H1 (cell line): ENCODE measurements around the gene S1PR1. TPM values are rescaled to one million over a fixed set of nuclear protein-coding genes. Genes with fewer than 3 reads are reported as not detected.

Source experiments
- CTCF ChIA-PET: fragments of 300-600 bp; sonication (Branson Sonifier 250); formaldehyde crosslinking; loops from one replicate; lab custom pipeline; 2021; ENCODE audit not compliant: partially characterized antibody; lab: Charles Lee
- POLR2A ChIA-PET: fragments of 300-600 bp; sonication (Branson Sonifier 250); formaldehyde crosslinking; loops from one replicate; lab custom pipeline; 2021; ENCODE audit warnings: inconsistent platforms; ENCODE audit not compliant: partially characterized antibody; lab: Charles Lee
- DNase-seq, 2 experiments: peaks; one replicate each; pipeline versions ENCODE4 v3.0.0 to v3.0.0-alpha.2; 2010 to 2022; ENCODE audit warnings: low spot score in 2 of 2, low read depth in 1 of 2, mixed read lengths in 1 of 2
- FAIRE-seq: peaks from 2 replicates; lab custom pipeline; 2011; peaks lifted over from hg19 to GRCh38; lab: Jason Lieb, UNC
- H2AFZ ChIP-seq: 2 replicates; pipeline ENCODE4 v1.8.1; 2012; ENCODE audit warnings: low read length, inconsistent platforms
- H2AK5ac ChIP-seq: 2 replicates; pipeline ENCODE4 v1.6.1; 2013; ENCODE audit warnings: low read depth, low read length
- H2BK120ac ChIP-seq: replicated peaks from 2 replicates; pipeline ENCODE3; 2013; ENCODE audit warnings: low read depth, low read length, inconsistent platforms
- H2BK12ac ChIP-seq: 2 replicates; pipeline ENCODE4 v1.6.1; 2013; ENCODE audit warnings: low read depth, low read length
- H2BK15ac ChIP-seq: 2 replicates; pipeline ENCODE4 v1.6.1; 2013; ENCODE audit warnings: low read length
- H2BK20ac ChIP-seq: 2 replicates; pipeline ENCODE4 v1.6.1; 2013; ENCODE audit warnings: low read length
- H2BK5ac ChIP-seq: 2 replicates; pipeline ENCODE4 v1.6.1; 2013; ENCODE audit warnings: low read depth, low read length
- H3K14ac ChIP-seq: 2 replicates; pipeline ENCODE4 v1.6.1; 2013; ENCODE audit warnings: inconsistent platforms; ENCODE audit not compliant: insufficient read length
- H3K18ac ChIP-seq: 2 replicates; pipeline ENCODE4 v1.6.1; 2013; ENCODE audit warnings: low read length; ENCODE audit errors: extremely low read depth
- H3K23ac ChIP-seq: 2 replicates; pipeline ENCODE4 v1.6.1; 2013; ENCODE audit warnings: inconsistent platforms; ENCODE audit not compliant: insufficient read length
- H3K23me2 ChIP-seq: 2 replicates; pipeline ENCODE4 v1.6.1; 2013; ENCODE audit warnings: low read depth, low read length
- H3K27ac ChIP-seq: 2 replicates; pipeline ENCODE4 v1.6.1; 2011; ENCODE audit warnings: low read depth, low read length, inconsistent platforms
- H3K27me3 ChIP-seq, 4 experiments: replicated peaks in 1 of 4; 1 replicate in 1 of 4; 2 replicates in 3 of 4; pipeline versions ENCODE4 v1.6.1 to v1.8.1; 2011 to 2013; ENCODE audit warnings: low read length in 3 of 4, mild to moderate bottlenecking in 3 of 4, inconsistent platforms in 2 of 4, mixed read lengths in 2 of 4, moderate library complexity in 1 of 4; ENCODE audit not compliant: control insufficient read depth in 3 of 4, insufficient read depth in 3 of 4; ENCODE audit errors: extremely low read depth in 1 of 4
- H3K36me3 ChIP-seq, 4 experiments: 2 replicates each; pipeline versions ENCODE4 v1.6.1 to v1.8.1; 2011 to 2013; ENCODE audit warnings: mild to moderate bottlenecking in 4 of 4, low read length in 3 of 4, moderate library complexity in 2 of 4, control low read depth in 1 of 4, inconsistent platforms in 1 of 4; ENCODE audit not compliant: insufficient read depth in 4 of 4, control insufficient read depth in 2 of 4
- H3K4ac ChIP-seq: replicated peaks from 2 replicates; pipeline ENCODE3; 2013; ENCODE audit warnings: low read length, low read depth, mixed read lengths, inconsistent platforms; ENCODE audit not compliant: insufficient read length
- H3K4me1 ChIP-seq, 4 experiments: replicated peaks in 1 of 4; 1 replicate in 1 of 4; 2 replicates in 3 of 4; pipeline versions ENCODE4 v1.6.1 to v1.8.1; 2011 to 2013; ENCODE audit warnings: low read length in 3 of 4, inconsistent platforms in 2 of 4, mixed read lengths in 1 of 4; ENCODE audit not compliant: insufficient read depth in 4 of 4, control insufficient read depth in 3 of 4
- H3K4me2 ChIP-seq, 2 experiments: 2 replicates each; pipeline versions ENCODE4 v1.6.1 to v1.8.1; 2011 to 2013; ENCODE audit warnings: low read depth in 2 of 2, low read length in 2 of 2, control low read depth in 1 of 2, inconsistent platforms in 1 of 2, mild to moderate bottlenecking in 1 of 2; ENCODE audit not compliant: insufficient read depth in 1 of 2
- H3K4me3 ChIP-seq, 4 experiments: fragments of 200-600, 300-600 bp in 1 of 4; sonication (generic), shearing (Covaris generic), sonication (Bioruptor Twin) in 1 of 4; 2 replicates each; pipeline versions ENCODE4 v1.5.1 to v1.8.1; 2011 to 2016; ENCODE audit warnings: low read length in 4 of 4, low read depth in 3 of 4, control low read depth in 2 of 4, inconsistent platforms in 2 of 4, mild to moderate bottlenecking in 2 of 4, mixed read lengths in 1 of 4, moderate library complexity in 1 of 4; ENCODE audit not compliant: insufficient read depth in 2 of 4; ENCODE audit errors: extremely low read depth in 1 of 4
- H3K56ac ChIP-seq: replicated peaks from 2 replicates; pipeline ENCODE3; 2013; ENCODE audit warnings: low read depth, mild to moderate bottlenecking, mixed read lengths, low read length, inconsistent platforms; ENCODE audit not compliant: insufficient read length
- H3K79me1 ChIP-seq: 2 replicates; pipeline ENCODE4 v1.6.1; 2013; ENCODE audit warnings: low read depth, low read length, control low read depth
- H3K79me2 ChIP-seq, 2 experiments: 2 replicates each; pipeline versions ENCODE4 v1.6.1 to v1.8.1; 2012 to 2013; ENCODE audit warnings: low read length in 2 of 2, mild to moderate bottlenecking in 2 of 2, inconsistent platforms in 1 of 2; ENCODE audit not compliant: insufficient read depth in 2 of 2, control insufficient read depth in 1 of 2
- H3K9ac ChIP-seq, 4 experiments: replicated peaks in 1 of 4; 1 replicate in 1 of 4; 2 replicates in 3 of 4; pipeline versions ENCODE4 v1.6.1 to v1.8.1; 2011 to 2013; ENCODE audit warnings: low read depth in 3 of 4, low read length in 3 of 4, control low read depth in 2 of 4, mild to moderate bottlenecking in 2 of 4, moderate library complexity in 2 of 4, inconsistent platforms in 1 of 4; ENCODE audit errors: extremely low read depth in 1 of 4
- H3K9me3 ChIP-seq, 2 experiments: 2 replicates each; pipeline versions ENCODE4 v1.6.1 to v1.8.1; 2012 to 2013; ENCODE audit warnings: mild to moderate bottlenecking in 2 of 2, moderate library complexity in 2 of 2, control low read depth in 1 of 2, inconsistent platforms in 1 of 2, low read depth in 1 of 2, low read length in 1 of 2, mixed read lengths in 1 of 2; ENCODE audit not compliant: insufficient read depth in 2 of 2
- H4K20me1 ChIP-seq, 2 experiments: replicated peaks in 1 of 2; 2 replicates each; pipeline versions ENCODE3 to v1.8.1; 2011 to 2013; ENCODE audit warnings: inconsistent platforms in 2 of 2, low read length in 2 of 2, mild to moderate bottlenecking in 1 of 2; ENCODE audit not compliant: insufficient read depth in 2 of 2, control insufficient read depth in 1 of 2
- H4K5ac ChIP-seq: 2 replicates; pipeline ENCODE4 v1.6.1; 2013; ENCODE audit warnings: low read length, low read depth, mixed read lengths, inconsistent platforms; ENCODE audit not compliant: insufficient read length
- H4K8ac ChIP-seq: 2 replicates; pipeline ENCODE4 v1.8.0; 2013; ENCODE audit warnings: mild to moderate bottlenecking, moderate library complexity, low read length, inconsistent platforms; ENCODE audit not compliant: insufficient read depth; ENCODE audit errors: extremely low read depth
- H4K91ac ChIP-seq: replicated peaks from 2 replicates; pipeline ENCODE3; 2013; ENCODE audit warnings: low read length, mixed read lengths, inconsistent platforms; ENCODE audit not compliant: insufficient read length
- BCL11A ChIP-seq, 2 experiments: IDR thresholded peaks; one replicate each; pipeline ENCODE4 v1.6.1; 2011; ENCODE audit warnings: low read depth in 2 of 2, low read length in 2 of 2, mild to moderate bottlenecking in 2 of 2
- EGR1 ChIP-seq: IDR thresholded peaks from 2 replicates; pipeline ENCODE4 v1.6.1; 2011; ENCODE audit warnings: low read depth, low read length, borderline replicate concordance
- EZH2 ChIP-seq: fragments of 200-600 bp; sonication (generic); IDR thresholded peaks from 2 replicates; pipeline ENCODE4 v1.7.1; 2012; ENCODE audit warnings: low read depth, mild to moderate bottlenecking, moderate library complexity, low read length, inconsistent platforms; ENCODE audit not compliant: severe bottlenecking
- FOSL1 ChIP-seq: IDR thresholded peaks from 2 replicates; pipeline ENCODE4 v1.6.1; 2011; ENCODE audit warnings: mild to moderate bottlenecking, low read depth, low read length, moderate library complexity; ENCODE audit not compliant: insufficient read depth
- KDM5A ChIP-seq: fragments of 200-600 bp; IDR thresholded peaks from 2 replicates; pipeline ENCODE4 v1.7.1; 2012; ENCODE audit warnings: mild to moderate bottlenecking, low read length, inconsistent platforms, mixed read lengths
- MAFK ChIP-seq: IDR thresholded peaks from 2 replicates; pipeline ENCODE4 v1.6.1; 2012; ENCODE audit warnings: low read depth, mild to moderate bottlenecking, improper control_type of control experiment, low read length
- NRF1 ChIP-seq: IDR thresholded peaks from 2 replicates; pipeline ENCODE4 v1.6.1; 2011; ENCODE audit warnings: mild to moderate bottlenecking, low read depth, low read length, improper control_type of control experiment
- POLR2A ChIP-seq, 2 experiments: IDR thresholded peaks; 1 replicate in 1 of 2; 2 replicates in 1 of 2; pipeline ENCODE4 v1.6.1; 2011; ENCODE audit warnings: low read depth in 2 of 2, low read length in 2 of 2, mild to moderate bottlenecking in 2 of 2; ENCODE audit errors: control extremely low read depth in 1 of 2
- RFX5 ChIP-seq: IDR thresholded peaks from 2 replicates; pipeline ENCODE4 v1.6.1; 2011; ENCODE audit warnings: low read depth, low read length, improper control_type of control experiment, borderline replicate concordance
- RNF2 ChIP-seq: fragments of 200-900, 300-1000 bp; sonication (generic); IDR thresholded peaks from 2 replicates; pipeline ENCODE4 v1.7.1; 2016; ENCODE audit warnings: borderline replicate concordance, low read depth, mild to moderate bottlenecking, antibody characterized with exemption, low read length; ENCODE audit not compliant: poor library complexity, severe bottlenecking; ENCODE audit errors: missing control alignments
- TAF1 ChIP-seq: IDR thresholded peaks from 2 replicates; pipeline ENCODE4 v1.6.1; 2011; ENCODE audit warnings: mild to moderate bottlenecking, low read depth, low read length
- TCF12 ChIP-seq: IDR thresholded peaks from 2 replicates; pipeline ENCODE4 v1.6.1; 2011; ENCODE audit warnings: low read depth, mild to moderate bottlenecking, low read length
- YY1 ChIP-seq: IDR thresholded peaks from 2 replicates; pipeline ENCODE4 v1.6.1; 2011; ENCODE audit warnings: low read depth, mild to moderate bottlenecking, low read length
- WGBS, 2 experiments: shearing (Covaris generic) in 1 of 2; methylation state at CpG; one replicate each; pipeline versions ENCODE4 v1.1.6 to v1.1.7; 2013 to 2015; ENCODE audit warnings: low lambda C conversion rate in 2 of 2, mixed read lengths in 2 of 2, inconsistent platforms in 1 of 2, low coverage in 1 of 2, missing lambda C conversion rate in 1 of 2; ENCODE audit not compliant: insufficient replicate concordance in 2 of 2, insufficient coverage in 1 of 2, insufficient read length in 1 of 2; ENCODE audit errors: extremely low coverage in 1 of 2, missing lambda C conversion rate in 1 of 2; 5-methylcytosine and 5-hydroxymethylcytosine counted together
- polyA plus RNA-seq, 7 experiments: library from polyadenylated mRNA; depleted of rRNA in 3 of 7; stranded (reverse) in 5 of 7; unstranded in 2 of 7; fragments of >200 nt in 5 of 7; fragments of 200-250 nt in 2 of 7; gene quantifications; 1 replicate in 5 of 7; 2 replicates in 1 of 7; 4 replicates in 1 of 7; pipeline versions ENCODE4 v1.2.1 to v1.2.3, GENCODE V29; 2011 to 2013; ENCODE audit warnings: missing spikeins in 2 of 7, mixed read lengths in 2 of 7
- total RNA-seq: library from RNA; stranded (reverse); fragmentation: NEBNext Ultra II Directional; extraction: Animal tissue kit (Norgen Biotek cat#: 25700); gene quantifications from 2 replicates; pipeline ENCODE4 v1.2.1, GENCODE V29; 2021

Gene S1PR1
- total and polyA plus RNA-seq, 2 of the 8 experiments (the other 6 are each of a cell fraction or from before 2014, with no cell fraction given) = 3.5 to 5.5 TPM

DNA sequence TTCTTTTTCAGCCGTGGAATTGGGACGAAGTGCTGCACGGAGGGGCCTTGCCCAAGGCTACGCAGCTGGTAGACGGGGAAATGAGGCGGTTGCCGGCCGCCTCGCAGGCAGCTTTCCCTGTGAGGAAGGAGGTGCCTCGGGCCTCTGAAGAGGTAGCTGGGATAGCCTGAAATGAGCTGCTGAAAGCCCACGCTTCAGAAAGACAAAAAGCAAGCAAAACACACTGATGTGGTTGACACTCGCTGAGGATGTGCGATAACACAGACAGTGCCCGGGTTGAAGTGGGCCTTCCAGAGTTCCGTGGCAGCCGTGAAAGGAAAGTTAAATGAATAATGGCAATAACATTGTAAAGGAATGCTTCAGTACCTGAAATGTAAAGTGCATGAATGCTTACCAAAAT lies 47.2 kb downstream of the S1PR1 start:
- H3K18ac ChIP-seq = no peak overlapping the region
- no peak overlapping the region for H3K23ac ChIP-seq
- no peak overlapping the region for H3K56ac ChIP-seq
- no peak overlapping the region for H3K4me2 ChIP-seq
- H2BK20ac ChIP-seq = no peak overlapping the region
- no peak overlapping the region for H3K27ac ChIP-seq
- H3K79me2 ChIP-seq = no peaks in the 10 kb centered on the region
- CTCF ChIA-PET = interaction anchor here (1.0 to 2.2 kb wide), 3 partner anchors 23 to 71 kb away, joined by 3 to 5 read pairs (median 3); no protein-coding TSS in a partner anchor
- no peaks in the 10 kb centered on the region for H3K79me1 ChIP-seq
- DNase-seq = no peak
- no peak overlapping the region for H3K9ac ChIP-seq
- H3K27me3 ChIP-seq = no peaks in the 10 kb centered on the region
- H3K36me3 ChIP-seq = no peaks in the 10 kb centered on the region
- no peaks in the 10 kb centered on the region for H4K20me1 ChIP-seq
- no peak overlapping the region for H2BK5ac ChIP-seq
- H2AFZ ChIP-seq = peak overlapping the region; percentile 50; the same call in 1 of the 2 replicates
- H2BK120ac ChIP-seq = no peak overlapping the region
- H3K14ac ChIP-seq = no peak overlapping the region
- no peak overlapping the region for H2BK12ac ChIP-seq
- FAIRE-seq = no peak
- no peak overlapping the region for H2AK5ac ChIP-seq
- H4K8ac ChIP-seq = no peak overlapping the region; the same call in 1 of the 2 replicates
- peaks cover 0 to 3% (median 0%) of the 10 kb centered on the region in 4 experiments; a peak in 1 of 7 replicates for H3K4me1 ChIP-seq
- H3K4me3 ChIP-seq = no peak overlapping the region
- POLR2A ChIA-PET = no interaction called here
- no peaks in the 10 kb centered on the region for H3K23me2 ChIP-seq
- H2BK15ac ChIP-seq = no peak overlapping the region
- no peak overlapping the region for H4K5ac ChIP-seq
- TF ChIP-seq POLR2A (IDR thresholded peaks at IDR 0.05; ENCODE audit: control extremely low read depth in 1 of 2, low read depth in 2 of 2, low read length in 2 of 2) = no peak
- TF ChIP-seq MAFK = no peak
- no peak for TF ChIP-seq TAF1
- TF ChIP-seq RNF2 = no peak
- TF ChIP-seq RFX5 = no peak
- no peak for TF ChIP-seq BCL11A (IDR thresholded peaks at IDR 0.05; ENCODE audit: low read depth in 2 of 2, low read length in 2 of 2)
- TF ChIP-seq KDM5A = no peak
- no peak for TF ChIP-seq YY1
- no peak for TF ChIP-seq TCF12
- no peak for TF ChIP-seq FOSL1
- no peak for TF ChIP-seq EZH2
- no peak for TF ChIP-seq EGR1
- TF ChIP-seq NRF1 = no peak
- TF ChIP-seq, all 59 proteins: peak for 0
- no peak overlapping the region for H3K4ac ChIP-seq
- WGBS, 2 experiments = 82% methylated on average over 16 of the region's 16 CpGs; no CpG with 5 or more reads in 1 of the 2 experiments
- H3K9me3 ChIP-seq = no peaks in the 10 kb centered on the region
- H4K91ac ChIP-seq = no peak overlapping the region
